ENCODE measurements around the gene STXBP2. TPM values are rescaled to one million over a fixed set of nuclear protein-coding genes. Genes with fewer than 3 reads are reported as not detected.
A peak's percentile ranks its signal among the peaks of the same experiment; 100 is the strongest.

STXBP2 gene
- total RNA-seq, 1 experiment from 2014 or later: 141 TPM

DNA sequence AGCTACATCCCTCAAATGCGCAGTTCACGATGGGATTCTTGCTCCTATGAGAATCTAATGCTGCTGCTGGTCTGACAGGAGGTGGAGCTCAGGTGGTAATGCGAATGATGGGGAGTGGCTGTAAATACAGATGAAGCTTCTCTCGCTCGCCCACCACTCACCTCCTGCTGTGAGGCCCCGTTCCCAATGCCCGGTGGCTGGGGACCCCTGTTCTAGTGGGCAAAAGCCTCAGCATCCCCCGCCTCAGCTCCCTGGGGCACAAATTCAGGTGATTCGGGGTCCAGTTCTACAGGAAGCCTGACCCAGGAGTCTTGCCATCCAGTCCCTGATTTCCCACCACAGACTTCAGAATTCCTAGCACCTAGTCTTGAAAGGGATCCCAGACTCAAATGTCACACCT, 35.6 kb downstream of the STXBP2 start:
- Histone ChIP-seq H3K9me2 (ENCODE audit: insufficient read depth) (no peaks in the 10 kb centered on the region), H3K27me3 (ENCODE audit: insufficient read depth, low read length) (no peaks in the 10 kb centered on the region), H3K4me1 (ENCODE audit: control insufficient read depth in 1 of 2, insufficient read depth in 2 of 2, low read length in 2 of 2) (peaks cover 3 to 10% of the 10 kb centered on the region in 2 experiments; a peak in 3 of 4 replicates), H3K9ac (ENCODE audit: low read length) (no peak overlapping the region), H3K27ac (ENCODE audit: low read depth, low read length) (no peak overlapping the region), H4K20me1 (ENCODE audit: insufficient read depth) (no peaks in the 10 kb centered on the region), H2AFZ (ENCODE audit: low read depth, low read length, poor library complexity, severe bottlenecking) (no peak overlapping the region), H3K4me3 (replicated peaks in 1 of 2; ENCODE audit: low read depth in 1 of 2, low read length in 2 of 2) (no peak overlapping the region), H3K9me3 (ENCODE audit: control insufficient read depth in 1 of 2, insufficient read depth in 1 of 2, low read depth in 1 of 2, low read length in 2 of 2) (peaks cover 0 to 3% of the 10 kb centered on the region in 2 experiments; a peak in 1 of 4 replicates), H3K79me2 (ENCODE audit: insufficient read depth, low read length) (no peaks in the 10 kb centered on the region), H3K36me3 (ENCODE audit: control insufficient read depth in 1 of 2, insufficient read depth in 2 of 2, low read length in 2 of 2) (no peaks in the 10 kb centered on the region), H3K4me2 (ENCODE audit: low read length) (no peak overlapping the region)
- ChIA-PET POLR2A (no interaction called here), RAD21 (ENCODE audit: low non-redundant PET in 1 of 2, low total read pairs in 2 of 2, uncharacterized antibody in 2 of 2, unreplicated experiment in 2 of 2) (no interaction called here), CTCF (no interaction called here)
- TF ChIP-seq POLR2A (IDR thresholded peaks at IDR 0.05; ENCODE audit: borderline replicate concordance, extremely low read depth, insufficient read depth, insufficient read length): no peak
- no peak for TF ChIP-seq MAX (IDR thresholded peaks at IDR 0.05)
- no peak for TF ChIP-seq ZFX (IDR thresholded peaks at IDR 0.05)
- TF ChIP-seq YY1 (IDR thresholded peaks at IDR 0.05; ENCODE audit: extremely low read depth, insufficient replicate concordance, low read depth, low read length): no peak
- intact Hi-C loops (cut with micrococcal nuclease): no loop called here
- BruUV-seq (replicated peaks): no TSS peak
- ATAC-seq (no peak), DNase-seq (ENCODE audit: low read depth, low spot score) (no peak)

DNA sequence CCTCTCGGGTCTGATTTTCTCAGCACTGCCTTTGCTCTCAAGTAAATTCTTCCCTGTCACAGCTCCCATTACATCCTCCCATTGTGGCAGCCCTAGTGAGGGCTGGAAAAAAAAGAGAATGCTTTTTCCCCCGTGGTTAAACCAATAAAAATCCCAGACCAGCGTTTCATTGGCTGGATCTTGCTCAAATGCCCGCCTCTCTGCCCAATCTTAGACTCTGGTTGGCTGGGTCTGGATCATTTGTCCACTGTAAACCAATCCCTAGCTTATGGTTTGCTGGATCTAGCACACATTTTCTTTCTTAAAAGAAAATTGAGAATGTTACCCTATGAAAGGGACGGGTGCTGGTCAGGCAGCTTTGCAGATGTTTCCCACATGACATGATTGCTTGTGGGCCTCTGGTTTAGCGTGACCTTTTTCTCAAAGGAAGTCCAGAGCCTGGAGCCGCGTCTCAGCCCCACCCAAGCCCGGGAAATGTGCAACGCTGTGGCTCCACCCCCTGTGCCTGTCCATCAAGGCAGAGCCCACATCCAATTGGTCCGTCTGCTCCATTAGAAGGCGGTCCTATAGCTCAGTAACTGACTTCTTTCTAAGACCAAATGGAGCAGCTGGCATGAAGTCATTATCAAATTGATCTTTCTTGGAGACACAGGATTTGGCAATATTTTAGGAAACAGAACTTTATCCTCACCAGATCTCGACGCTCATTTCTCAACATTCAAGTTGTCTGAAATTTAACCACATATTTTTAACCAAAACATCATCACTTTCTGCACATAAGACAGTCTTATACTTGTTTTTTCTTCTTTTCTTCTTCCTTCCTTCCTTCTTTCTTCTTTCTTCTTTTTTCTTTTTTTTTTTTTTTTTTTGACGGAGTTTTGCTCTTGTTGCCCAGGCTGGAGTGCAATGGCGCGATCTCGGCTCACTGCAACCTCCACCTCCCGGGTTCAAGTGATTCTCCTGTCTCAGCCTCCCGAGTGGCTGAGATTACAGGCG, 37.4 kb downstream of the STXBP2 start:
- Histone ChIP-seq H4K20me1 (ENCODE audit: insufficient read depth) (no peaks in the 10 kb centered on the region), H2AFZ (ENCODE audit: low read depth, low read length, poor library complexity, severe bottlenecking) (peak overlapping the region; percentile 71), H3K27ac (ENCODE audit: low read depth, low read length) (no peak overlapping the region), H3K4me2 (ENCODE audit: low read length) (peak overlapping the region; percentile 44), H3K4me3 (replicated peaks in 1 of 2; ENCODE audit: low read depth in 1 of 2, low read length in 2 of 2) (no peak overlapping the region), H3K27me3 (ENCODE audit: insufficient read depth, low read length) (no peaks in the 10 kb centered on the region), H3K9me3 (ENCODE audit: control insufficient read depth in 1 of 2, insufficient read depth in 1 of 2, low read depth in 1 of 2, low read length in 2 of 2) (peaks cover 0 to 3% of the 10 kb centered on the region in 2 experiments; a peak in 1 of 4 replicates), H3K4me1 (ENCODE audit: control insufficient read depth in 1 of 2, insufficient read depth in 2 of 2, low read length in 2 of 2) (peaks cover 3 to 11% of the 10 kb centered on the region in 2 experiments; a peak in 3 of 4 replicates), H3K79me2 (ENCODE audit: insufficient read depth, low read length) (no peaks in the 10 kb centered on the region), H3K9me2 (ENCODE audit: insufficient read depth) (no peaks in the 10 kb centered on the region), H3K36me3 (ENCODE audit: control insufficient read depth in 1 of 2, insufficient read depth in 2 of 2, low read length in 2 of 2) (no peaks in the 10 kb centered on the region), H3K9ac (ENCODE audit: low read length) (no peak overlapping the region)
- no TSS peak for BruUV-seq (replicated peaks)
- CTCF ChIA-PET: interaction anchor here (1.5 kb wide), 1 partner anchor 106 kb away, joined by 8 read pairs; no protein-coding TSS in a partner anchor
- POLR2A ChIA-PET: interaction anchor here (0.8 kb wide), 1 partner anchor 179 kb away, joined by 3 read pairs; no protein-coding TSS in a partner anchor
- ATAC-seq (peak; percentile 99), DNase-seq (ENCODE audit: low read depth, low spot score) (peak; percentile 72)
- RAD21 ChIA-PET (ENCODE audit: low non-redundant PET in 1 of 2, low total read pairs in 2 of 2, uncharacterized antibody in 2 of 2, unreplicated experiment in 2 of 2): interaction anchor here in 1 of 2 experiments (0.7 kb wide), 1 partner anchor 106 kb away, joined by 3 read pairs; no protein-coding TSS in a partner anchor
- intact Hi-C loops (cut with micrococcal nuclease): no loop called here
- TF ChIP-seq EGR1 (IDR thresholded peaks at IDR 0.05; ENCODE audit: low read depth) (no peak), TCF7L2 (IDR thresholded peaks at IDR 0.05; ENCODE audit: borderline replicate concordance, extremely low read depth, insufficient read depth, insufficient read length) (no peak), ZBTB33 (IDR thresholded peaks at IDR 0.05; ENCODE audit: extremely low read depth, insufficient replicate concordance, low read length) (no peak), SP1 (IDR thresholded peaks at IDR 0.05; ENCODE audit: low read depth) (peak; percentile 38; the same call in 1 of the 2 replicates)
